ENCODE measurements around the gene C1QTNF8.

GRCh38 chr16:1089822-1090619 is 6.0 kb downstream of the C1QTNF8 start:
- no peak for TF ChIP-seq EZH2 (IDR thresholded peaks at IDR 0.05; ENCODE audit: borderline replicate concordance, low read length)
- TF ChIP-seq, protein P1, sequence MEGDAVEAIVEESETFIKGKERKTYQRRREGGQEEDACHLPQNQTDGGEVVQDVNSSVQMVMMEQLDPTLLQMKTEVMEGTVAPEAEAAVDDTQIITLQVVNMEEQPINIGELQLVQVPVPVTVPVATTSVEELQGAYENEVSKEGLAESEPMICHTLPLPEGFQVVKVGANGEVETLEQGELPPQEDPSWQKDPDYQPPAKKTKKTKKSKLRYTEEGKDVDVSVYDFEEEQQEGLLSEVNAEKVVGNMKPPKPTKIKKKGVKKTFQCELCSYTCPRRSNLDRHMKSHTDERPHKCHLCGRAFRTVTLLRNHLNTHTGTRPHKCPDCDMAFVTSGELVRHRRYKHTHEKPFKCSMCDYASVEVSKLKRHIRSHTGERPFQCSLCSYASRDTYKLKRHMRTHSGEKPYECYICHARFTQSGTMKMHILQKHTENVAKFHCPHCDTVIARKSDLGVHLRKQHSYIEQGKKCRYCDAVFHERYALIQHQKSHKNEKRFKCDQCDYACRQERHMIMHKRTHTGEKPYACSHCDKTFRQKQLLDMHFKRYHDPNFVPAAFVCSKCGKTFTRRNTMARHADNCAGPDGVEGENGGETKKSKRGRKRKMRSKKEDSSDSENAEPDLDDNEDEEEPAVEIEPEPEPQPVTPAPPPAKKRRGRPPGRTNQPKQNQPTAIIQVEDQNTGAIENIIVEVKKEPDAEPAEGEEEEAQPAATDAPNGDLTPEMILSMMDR (conservative IDR thresholded peaks at IDR 0.05 in 1 of 2, IDR thresholded peaks at IDR 0.05 in 1 of 2; ENCODE audit: extremely low read depth in 1 of 2, insufficient read depth in 1 of 2, low read depth in 1 of 2, low read length in 2 of 2) = no peak

All from mammary epithelial cell (primary cell).